GM12801 (cell line): ENCODE data around the gene XIRP1.

Experiments used
- CTCF ChIP-seq: IDR thresholded peaks from one replicate; pipeline ENCODE4 v1.5.1; 2011; ENCODE audit warnings: control low read depth; ENCODE audit not compliant: insufficient read length; ENCODE audit errors: extremely low read depth

The XIRP1 gene

GRCh38 chr3:39207361-39208186, 15.2 kb upstream of the XIRP1 start:
- no peak for TF ChIP-seq CTCF

- TF ChIP-seq CTCF, result no peak
Observed at GRCh38 chr3:39205919-39206516, 13.6 kb upstream of the XIRP1 start.

GRCh38 chr3:39205131-39205530, 12.7 kb upstream of the XIRP1 start:
- no peak for TF ChIP-seq CTCF

GRCh38 chr3:39203860-39204259, 11.5 kb upstream of the XIRP1 start:
- no peak for TF ChIP-seq CTCF

- no peak for TF ChIP-seq CTCF
Observed at GRCh38 chr3:39203402-39203801, 11.0 kb upstream of the XIRP1 start.

GRCh38 chr3:39202094-39202493, 9.7 kb upstream of the XIRP1 start:
- TF ChIP-seq CTCF, result no peak

- no peak for TF ChIP-seq CTCF
Observed at GRCh38 chr3:39196671-39197356, 4.4 kb upstream of the XIRP1 start.
